PC-3 (cell line): ENCODE results near the gene GGACT.

Source experiments
- EZH2 ChIP-seq: fragments of 300-600 bp; sonication (generic); IDR thresholded peaks from one replicate; pipeline ENCODE4 v1.6.1; 2017; ENCODE audit warnings: antibody characterized with exemption, mild to moderate bottlenecking, low read length; ENCODE audit not compliant: unreplicated experiment
- TF ChIP-seq, protein P1 (sequence below): fragments of 300-600 bp; sonication (generic); conservative IDR thresholded peaks from 2 replicates; pipeline ENCODE4 v1.5.1; 2017; ENCODE audit warnings: antibody characterized with exemption, low read depth, mild to moderate bottlenecking, low read length

GRCh38 chr13:100608906-100609305 is 20.3 kb upstream of the GGACT start:
- TF ChIP-seq, protein P1, sequence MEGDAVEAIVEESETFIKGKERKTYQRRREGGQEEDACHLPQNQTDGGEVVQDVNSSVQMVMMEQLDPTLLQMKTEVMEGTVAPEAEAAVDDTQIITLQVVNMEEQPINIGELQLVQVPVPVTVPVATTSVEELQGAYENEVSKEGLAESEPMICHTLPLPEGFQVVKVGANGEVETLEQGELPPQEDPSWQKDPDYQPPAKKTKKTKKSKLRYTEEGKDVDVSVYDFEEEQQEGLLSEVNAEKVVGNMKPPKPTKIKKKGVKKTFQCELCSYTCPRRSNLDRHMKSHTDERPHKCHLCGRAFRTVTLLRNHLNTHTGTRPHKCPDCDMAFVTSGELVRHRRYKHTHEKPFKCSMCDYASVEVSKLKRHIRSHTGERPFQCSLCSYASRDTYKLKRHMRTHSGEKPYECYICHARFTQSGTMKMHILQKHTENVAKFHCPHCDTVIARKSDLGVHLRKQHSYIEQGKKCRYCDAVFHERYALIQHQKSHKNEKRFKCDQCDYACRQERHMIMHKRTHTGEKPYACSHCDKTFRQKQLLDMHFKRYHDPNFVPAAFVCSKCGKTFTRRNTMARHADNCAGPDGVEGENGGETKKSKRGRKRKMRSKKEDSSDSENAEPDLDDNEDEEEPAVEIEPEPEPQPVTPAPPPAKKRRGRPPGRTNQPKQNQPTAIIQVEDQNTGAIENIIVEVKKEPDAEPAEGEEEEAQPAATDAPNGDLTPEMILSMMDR: no peak
- TF ChIP-seq EZH2: no peak
